Stimulated activated CD8-positive, alpha-beta memory T cell treated with anti-CD3 and anti-CD28 coated beads, Interleukin-7, amount 100 ng/mL, for 48 hours (primary cell): Measurements from ENCODE around the gene FBRSL1.

Experiments used
- DNase-seq, 2 donors: peaks; one replicate each; pipeline ENCODE4 v3.0.0-alpha.2; 2020; ENCODE audit warnings: low read depth in 1 of 2; ENCODE audit errors: extremely low read depth in 1 of 2

FBRSL1 gene

GRCh38 chr12:132537836-132538662, 48.1 kb downstream of the FBRSL1 start:
- DNase-seq = no peak

- DNase-seq = no peak
Observed at GRCh38 chr12:132538663-132538990, 48.7 kb downstream of the FBRSL1 start.

- DNase-seq = no peak
Observed at GRCh38 chr12:132539016-132539773, 49.2 kb downstream of the FBRSL1 start.

GRCh38 chr12:132540436-132540835, 50.5 kb downstream of the FBRSL1 start:
- no peak for DNase-seq

GRCh38 chr12:132541200-132541599, 51.2 kb downstream of the FBRSL1 start:
- no peak for DNase-seq

- DNase-seq = no peak
Observed at GRCh38 chr12:132541996-132542395, 52.0 kb downstream of the FBRSL1 start.

GRCh38 chr12:132542661-132543060, 52.7 kb downstream of the FBRSL1 start:
- no peak for DNase-seq

GRCh38 chr12:132543298-132544079, 53.5 kb downstream of the FBRSL1 start:
- no peak for DNase-seq

- no peak for DNase-seq
Observed at GRCh38 chr12:132544080-132544397, 54.1 kb downstream of the FBRSL1 start.

GRCh38 chr12:132544498-132544897, 54.5 kb downstream of the FBRSL1 start:
- DNase-seq = no peak

- DNase-seq = no peak
Observed at GRCh38 chr12:132545164-132545953, 55.4 kb downstream of the FBRSL1 start.

- DNase-seq = no peak
Observed at GRCh38 chr12:132545955-132546354, 56.0 kb downstream of the FBRSL1 start.

GRCh38 chr12:132546647-132547046, 56.7 kb downstream of the FBRSL1 start:
- DNase-seq = no peak

- no peak for DNase-seq
Observed at GRCh38 chr12:132547205-132547740, 57.3 kb downstream of the FBRSL1 start.

- no peak for DNase-seq
Observed at GRCh38 chr12:132548430-132549058, 58.6 kb downstream of the FBRSL1 start.

- DNase-seq = no peak
Observed at GRCh38 chr12:132549059-132549458, 59.1 kb downstream of the FBRSL1 start.

- DNase-seq = no peak
Observed at GRCh38 chr12:132550014-132550802, 60.3 kb downstream of the FBRSL1 start.

GRCh38 chr12:132550830-132551640, 61.1 kb downstream of the FBRSL1 start:
- DNase-seq = no peak

- no peak for DNase-seq
Observed at GRCh38 chr12:132551641-132552031, 61.7 kb downstream of the FBRSL1 start.
